HEK293 (cell line): ENCODE measurements around the gene KCNT1.

Experiments used
- KLF1 ChIP-seq: fragments of 450-650 bp; formaldehyde crosslinking; IDR thresholded peaks from 2 replicates; pipeline ENCODE4 v1.5.1; 2016; ENCODE audit warnings: missing biosample characterization, missing genetic modification characterization
- ZBTB8A ChIP-seq: fragments of 450-650 bp; formaldehyde crosslinking; IDR thresholded peaks from 2 replicates; pipeline ENCODE4 v1.5.1; 2016; ENCODE audit warnings: missing biosample characterization, missing genetic modification characterization
- ZFP3 ChIP-seq: fragments of 450-650 bp; formaldehyde crosslinking; IDR thresholded peaks from 2 replicates; pipeline ENCODE4 v1.5.1; 2016; ENCODE audit warnings: low read depth, missing biosample characterization, missing genetic modification characterization
- ZNF146 ChIP-seq: fragments of 450-650 bp; formaldehyde crosslinking; IDR thresholded peaks from 2 replicates; pipeline ENCODE4 v1.5.1; 2016; ENCODE audit warnings: missing biosample characterization, missing genetic modification characterization
- TF ChIP-seq, protein P1 (sequence below): fragments of 450-650 bp; formaldehyde crosslinking; IDR thresholded peaks from 2 replicates; pipeline ENCODE4 v1.5.1; 2016; ENCODE audit warnings: missing biosample characterization, missing genetic modification characterization

GRCh38 chr9:135776893-135777622, 75.1 kb downstream of the KCNT1 start:
- TF ChIP-seq, protein P1, sequence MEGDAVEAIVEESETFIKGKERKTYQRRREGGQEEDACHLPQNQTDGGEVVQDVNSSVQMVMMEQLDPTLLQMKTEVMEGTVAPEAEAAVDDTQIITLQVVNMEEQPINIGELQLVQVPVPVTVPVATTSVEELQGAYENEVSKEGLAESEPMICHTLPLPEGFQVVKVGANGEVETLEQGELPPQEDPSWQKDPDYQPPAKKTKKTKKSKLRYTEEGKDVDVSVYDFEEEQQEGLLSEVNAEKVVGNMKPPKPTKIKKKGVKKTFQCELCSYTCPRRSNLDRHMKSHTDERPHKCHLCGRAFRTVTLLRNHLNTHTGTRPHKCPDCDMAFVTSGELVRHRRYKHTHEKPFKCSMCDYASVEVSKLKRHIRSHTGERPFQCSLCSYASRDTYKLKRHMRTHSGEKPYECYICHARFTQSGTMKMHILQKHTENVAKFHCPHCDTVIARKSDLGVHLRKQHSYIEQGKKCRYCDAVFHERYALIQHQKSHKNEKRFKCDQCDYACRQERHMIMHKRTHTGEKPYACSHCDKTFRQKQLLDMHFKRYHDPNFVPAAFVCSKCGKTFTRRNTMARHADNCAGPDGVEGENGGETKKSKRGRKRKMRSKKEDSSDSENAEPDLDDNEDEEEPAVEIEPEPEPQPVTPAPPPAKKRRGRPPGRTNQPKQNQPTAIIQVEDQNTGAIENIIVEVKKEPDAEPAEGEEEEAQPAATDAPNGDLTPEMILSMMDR (tag by site-specific recombination): no peak
- no peak for TF ChIP-seq ZFP3
- no peak for TF ChIP-seq ZBTB8A (tag by site-specific recombination)
- no peak for TF ChIP-seq ZNF146
- no peak for TF ChIP-seq KLF1
